Measurements from ENCODE around the gene NRM.
"Not testable (repeated sequence)": the region's sequence is repeated elsewhere in the genome, so short reads cannot be mapped to it uniquely, and the experiment has no call there.

Gene NRM

DNA sequence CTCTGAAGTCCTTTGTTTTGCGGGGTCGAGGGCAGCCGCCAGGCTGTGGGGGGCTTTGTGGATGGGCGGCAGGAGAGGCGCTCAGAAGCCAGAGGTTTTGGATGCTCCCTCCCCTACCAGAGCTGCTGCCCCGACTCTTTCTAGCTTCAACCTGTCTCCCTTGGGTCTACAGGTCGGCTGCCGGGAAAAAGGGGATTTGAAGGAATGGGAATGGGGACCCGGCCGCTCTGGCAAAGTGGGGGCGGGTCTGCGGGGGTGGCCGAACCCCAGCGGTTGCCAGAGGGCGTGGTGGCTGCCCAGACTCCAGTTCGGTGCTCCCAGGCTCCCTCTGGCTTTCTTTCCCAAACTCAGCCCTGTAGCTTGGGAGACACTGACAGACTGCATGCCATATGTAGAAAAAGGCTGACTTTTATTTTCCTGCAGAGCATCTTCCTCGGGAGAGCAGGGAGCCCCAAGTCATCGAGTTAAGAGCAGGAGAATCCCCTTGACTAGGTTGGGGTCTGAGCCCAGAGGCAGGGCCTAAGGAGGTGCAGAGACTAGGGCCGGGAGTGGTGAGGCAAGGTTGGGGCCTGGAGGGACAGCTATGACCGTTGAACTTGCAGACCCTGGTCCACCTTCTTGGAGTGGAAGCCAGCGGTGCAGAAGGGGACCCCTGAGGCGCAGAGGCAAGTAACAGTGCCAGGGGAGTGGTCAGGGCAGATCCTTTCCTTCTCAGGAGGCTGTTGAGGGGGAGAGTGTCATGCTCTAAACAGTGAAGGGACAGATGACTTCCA, 2.9 kb downstream of the NRM start:
- DNase-seq = no peak

DNA sequence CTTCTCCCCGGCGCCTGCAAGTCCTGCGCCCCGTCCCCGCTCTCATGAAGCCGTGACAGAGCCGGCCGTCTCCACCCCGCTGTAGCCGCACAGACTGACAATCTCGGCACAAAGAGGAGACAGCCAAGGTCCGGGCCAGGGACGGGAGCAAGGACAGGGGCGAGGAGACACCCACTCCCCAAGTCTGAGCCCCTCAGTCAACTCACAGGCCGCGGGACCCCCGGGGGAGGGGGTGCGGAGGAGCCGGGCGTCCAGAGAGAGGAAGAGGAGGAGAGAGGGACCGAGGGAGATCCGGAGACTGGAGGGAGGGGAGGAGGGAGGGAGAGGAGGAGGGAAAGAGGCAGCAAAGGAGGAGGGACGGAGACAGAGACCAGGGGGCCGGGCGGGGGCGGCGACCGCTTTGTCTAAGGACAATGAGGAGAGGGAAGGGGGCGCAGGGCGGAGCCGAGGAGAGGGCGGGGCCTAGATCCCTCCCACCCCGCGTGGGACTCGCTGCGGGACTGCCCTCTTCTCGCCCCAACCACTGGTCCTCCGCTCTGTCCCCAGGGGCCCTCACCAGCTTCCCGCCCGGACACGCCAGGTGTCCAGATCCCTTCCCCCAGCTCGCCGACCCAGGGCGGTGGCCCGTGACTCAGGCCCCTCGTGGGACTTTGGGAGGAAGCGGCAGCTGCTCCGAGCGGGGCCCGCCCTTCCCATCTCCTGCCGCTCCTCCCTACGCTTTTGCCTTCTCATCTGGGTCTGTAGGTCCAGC, 3.7 kb downstream of the NRM start:
- peak; percentile 90 for DNase-seq

DNA sequence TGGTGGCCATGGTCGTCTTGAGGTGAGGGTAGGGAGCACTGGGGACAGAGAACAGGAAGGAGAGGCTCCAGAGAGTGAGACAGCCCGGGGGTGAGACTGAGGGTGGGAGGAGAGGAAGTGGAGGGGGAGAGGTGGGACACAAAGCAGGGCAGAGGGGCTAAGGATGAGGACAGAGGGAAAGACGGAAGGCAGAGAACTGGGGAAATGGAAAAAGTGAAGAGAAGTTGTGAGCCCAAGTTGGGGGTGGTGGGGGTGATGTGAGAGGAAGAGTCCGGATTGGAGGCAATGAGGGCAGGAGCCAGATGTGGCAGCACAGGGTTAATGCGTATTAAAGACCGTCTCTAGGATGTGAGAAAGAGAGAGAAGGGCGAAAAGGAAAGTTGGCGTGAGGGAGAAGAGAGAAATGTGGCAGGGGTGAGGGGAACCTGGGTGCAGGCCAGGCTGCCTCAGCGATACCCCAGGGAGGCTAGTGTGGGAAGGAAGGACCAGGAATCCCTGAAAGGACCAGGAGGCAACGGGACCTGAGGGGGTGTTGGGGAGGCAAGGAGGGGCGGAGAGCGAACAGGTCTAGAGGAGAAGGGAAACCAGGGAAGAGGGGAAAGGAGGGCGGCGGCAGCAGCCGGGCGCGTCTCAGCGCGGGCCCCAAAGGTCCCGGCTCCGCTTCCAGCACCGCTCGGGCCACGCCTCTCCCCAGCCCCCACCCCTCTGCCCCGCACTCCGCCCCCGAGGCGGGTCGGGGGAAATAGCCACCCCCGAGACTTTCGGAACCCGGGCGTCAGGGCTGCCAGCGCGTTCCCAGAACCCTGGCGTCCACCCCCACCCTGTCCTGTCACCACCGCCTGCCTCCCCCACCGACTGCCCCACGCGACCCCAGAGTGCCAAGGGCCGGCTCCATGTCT, 4.5 kb downstream of the NRM start, which contains the start of gene PPP1R18:
Gene PPP1R18, minus strand, starts transcription at position 637 of the 899 bp plus-strand sequence. Its CDS starts 627 bp downstream, at position 10.
- DNase-seq = peak; percentile 89

DNA sequence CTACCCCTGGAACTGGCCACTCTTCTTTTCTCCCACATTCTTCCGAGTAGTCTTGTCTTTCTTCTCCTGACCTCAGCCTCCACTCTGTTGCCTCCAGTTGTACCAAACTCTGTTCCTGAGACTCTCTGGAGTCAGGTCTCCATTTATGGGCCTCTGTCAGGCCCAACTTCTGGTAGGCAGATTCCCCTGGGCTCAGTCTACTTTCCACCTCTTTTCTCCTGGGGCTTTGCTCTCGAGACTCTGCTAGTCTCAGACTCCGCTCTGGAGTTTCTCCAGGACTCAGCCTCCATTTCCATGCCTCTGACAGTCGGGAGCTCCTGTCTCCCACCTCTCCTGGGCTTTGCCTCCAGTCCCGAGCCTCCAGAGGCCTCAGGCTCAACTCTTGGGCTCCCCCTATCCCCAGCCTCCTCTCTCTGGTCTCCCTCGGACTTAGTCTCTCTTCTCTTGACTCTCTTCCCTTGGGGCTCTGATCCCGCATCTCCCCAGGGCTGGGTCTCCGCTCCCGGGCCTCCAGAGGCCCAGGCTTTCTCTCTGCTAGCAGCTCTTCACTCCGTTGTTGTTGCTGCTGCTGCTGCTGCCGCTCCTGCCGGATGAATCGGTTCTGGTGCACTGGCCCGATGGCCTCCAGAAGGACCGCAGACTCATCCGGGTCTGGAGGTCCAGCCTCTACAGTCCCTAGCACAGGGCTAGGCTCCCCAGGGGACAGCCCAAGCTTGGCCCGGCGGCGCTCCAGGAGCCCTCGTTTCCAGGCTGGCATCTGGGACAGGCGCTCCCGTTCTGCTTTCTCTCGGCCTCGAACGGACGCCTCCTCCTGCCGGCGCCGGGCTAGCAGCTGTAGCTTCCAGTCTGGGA, 5.4 kb downstream of the NRM start:
- DNase-seq = peak; percentile 63

DNA sequence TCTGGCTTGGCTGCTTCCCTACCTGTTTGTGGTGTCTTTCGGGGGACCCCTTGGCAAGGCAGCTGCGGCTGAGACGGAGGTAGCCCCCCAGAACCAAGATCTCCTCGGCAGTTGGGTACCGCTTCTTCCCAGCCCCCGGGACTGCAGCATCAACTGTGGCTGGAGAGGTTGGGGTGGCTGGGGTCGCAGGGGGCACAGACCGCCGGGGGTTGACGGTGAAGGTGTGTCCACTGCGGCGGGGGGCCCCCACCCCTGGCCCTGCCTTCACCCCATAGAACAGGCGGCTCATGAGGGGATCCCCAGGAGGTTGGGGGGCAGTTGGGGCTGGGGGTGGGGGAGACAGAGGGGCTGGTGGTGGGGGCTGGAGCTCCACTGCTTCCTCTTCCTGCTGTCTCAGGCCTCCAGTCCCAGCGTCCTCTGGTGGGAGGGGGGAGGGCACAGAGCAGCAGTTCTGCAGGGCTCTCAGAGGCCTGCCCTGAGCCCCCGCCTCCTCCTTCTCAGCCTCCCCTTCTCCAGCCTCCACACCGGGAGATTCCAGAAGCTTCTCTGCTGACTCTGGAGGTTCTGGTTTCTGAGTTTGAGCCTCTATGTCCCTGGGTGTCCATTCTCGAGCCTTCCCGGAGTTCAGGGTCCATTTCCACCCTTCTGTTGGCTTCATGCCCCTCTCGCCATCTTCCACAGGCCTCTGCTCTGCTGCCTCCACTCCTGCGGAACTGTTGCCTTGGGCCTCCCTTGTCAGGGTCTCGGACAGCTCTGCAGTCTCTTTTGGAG, 6.2 kb downstream of the NRM start:
- peak; percentile 71 for DNase-seq

DNA sequence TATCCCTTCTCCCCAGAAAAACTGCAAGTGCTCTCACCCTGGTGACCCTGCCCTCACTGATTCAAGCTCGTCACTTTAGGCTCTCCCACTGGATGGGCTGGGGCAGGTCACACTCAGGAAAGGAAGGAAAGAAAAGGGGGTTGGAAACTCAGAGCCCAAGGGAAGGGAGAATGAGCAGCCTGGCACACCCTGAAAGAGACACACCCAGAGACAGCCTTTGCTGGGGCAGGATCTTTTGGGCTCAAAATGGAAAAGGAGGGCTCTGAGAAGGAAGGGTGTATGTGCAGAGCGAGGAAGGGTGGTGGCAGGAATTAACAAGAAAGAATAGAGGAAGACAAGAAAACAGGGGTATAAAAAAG, 6.8 kb downstream of the NRM start:
- no peak for DNase-seq

DNA sequence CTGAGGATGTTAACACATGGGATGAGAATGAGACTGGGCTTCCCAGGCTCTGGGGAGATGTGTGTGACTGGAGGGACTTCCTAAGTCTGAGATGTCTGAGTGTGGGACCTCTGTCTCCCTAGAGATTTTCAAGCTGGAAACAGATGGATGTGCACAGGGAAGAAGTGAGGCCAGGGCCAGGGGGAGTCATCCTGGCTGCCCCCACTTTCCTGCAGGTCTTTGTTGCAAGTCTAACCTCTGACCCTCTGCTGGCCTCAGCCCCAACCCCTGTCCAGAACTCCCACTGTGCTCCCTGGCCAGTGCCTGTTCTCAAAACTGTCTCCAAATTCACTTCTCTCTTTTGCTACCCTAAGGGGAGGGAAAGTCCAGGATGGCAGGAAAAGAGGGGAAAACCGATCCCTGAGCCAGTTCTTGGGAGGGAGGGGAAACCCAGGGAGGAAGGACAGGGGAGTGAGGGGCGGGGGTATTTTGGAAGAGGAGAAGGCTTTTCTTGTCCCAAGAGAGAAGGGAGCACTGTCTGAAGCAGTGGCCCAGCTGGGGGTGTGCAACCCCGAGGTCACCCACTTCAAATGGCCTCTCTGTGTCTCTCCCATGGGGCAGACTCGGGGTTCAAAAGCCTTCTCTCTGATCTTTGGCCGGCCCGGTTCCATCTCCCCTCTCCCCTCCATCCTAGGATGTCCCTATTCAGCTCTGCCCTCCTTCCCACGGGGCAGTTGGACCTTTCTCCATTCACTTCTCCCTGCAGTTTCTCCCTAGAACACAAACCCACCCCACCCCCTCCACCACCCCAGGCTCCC, 7.4 kb downstream of the NRM start:
- DNase-seq = no peak

DNA sequence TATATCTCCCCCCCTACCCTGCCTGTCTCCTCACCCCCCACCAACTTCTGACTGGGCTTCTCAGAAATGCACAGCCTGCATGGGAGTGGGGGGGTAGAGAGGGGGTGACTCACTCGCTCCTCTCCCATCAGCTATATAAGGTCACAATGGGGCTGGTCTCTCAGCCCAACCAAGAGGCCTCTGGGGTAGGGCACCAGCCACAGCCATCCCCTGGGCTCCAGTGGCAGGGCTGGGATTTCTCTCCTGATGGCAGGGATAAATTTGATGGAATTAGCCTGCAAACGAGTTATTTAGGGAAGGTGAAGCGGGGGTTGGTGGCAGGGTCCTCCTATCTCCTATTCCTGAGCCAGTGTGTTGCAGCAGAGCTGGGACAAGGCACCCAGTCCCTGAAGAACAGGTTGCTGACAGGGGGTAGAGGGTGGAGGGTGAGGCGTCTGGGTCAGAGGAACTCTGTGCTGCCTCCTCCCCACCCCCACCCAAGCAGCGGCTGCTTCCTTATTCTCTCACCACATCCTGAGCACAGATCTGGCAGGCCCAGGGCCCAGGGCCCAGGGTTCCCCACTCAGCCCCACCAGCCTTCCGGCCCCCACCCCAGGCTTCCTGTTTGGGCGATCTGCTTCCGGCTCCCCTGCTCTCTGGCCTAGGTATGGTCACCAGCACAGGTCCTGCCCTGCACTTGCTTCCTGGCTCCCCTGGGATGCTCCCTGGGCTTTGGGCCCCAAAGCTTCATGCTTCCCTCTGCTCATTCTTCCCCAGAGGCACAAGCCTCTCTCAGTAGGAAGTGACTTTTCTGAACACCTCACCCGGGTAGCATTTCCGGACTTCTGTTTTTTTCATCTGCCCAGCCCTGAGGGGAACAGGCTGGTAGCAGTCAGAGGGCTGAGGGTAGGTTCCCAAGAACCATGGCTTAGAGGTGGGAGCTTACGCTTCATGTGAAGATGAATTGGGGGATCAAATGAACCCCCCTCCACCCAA, 8.4 kb downstream of the NRM start:
- peak; percentile 90 for DNase-seq

DNA sequence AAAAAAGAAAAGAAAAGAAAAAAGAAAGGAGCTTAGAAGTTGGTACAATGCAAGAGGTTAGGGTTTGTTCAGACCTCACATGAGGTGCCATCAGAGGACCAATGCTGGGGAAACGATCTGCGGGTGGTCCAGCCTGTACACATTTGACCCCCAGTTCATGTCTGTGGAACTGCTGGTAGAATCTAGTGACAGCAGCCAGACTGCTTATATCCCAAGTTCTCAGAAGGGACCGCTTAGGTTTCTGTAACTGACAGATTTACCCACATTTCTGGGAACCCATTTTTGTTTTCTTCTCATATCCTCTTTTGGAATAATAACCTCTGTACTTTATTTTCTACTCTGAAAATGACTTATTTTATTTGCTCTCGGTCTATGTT, 9.0 kb downstream of the NRM start:
- DNase-seq = no peak

DNA sequence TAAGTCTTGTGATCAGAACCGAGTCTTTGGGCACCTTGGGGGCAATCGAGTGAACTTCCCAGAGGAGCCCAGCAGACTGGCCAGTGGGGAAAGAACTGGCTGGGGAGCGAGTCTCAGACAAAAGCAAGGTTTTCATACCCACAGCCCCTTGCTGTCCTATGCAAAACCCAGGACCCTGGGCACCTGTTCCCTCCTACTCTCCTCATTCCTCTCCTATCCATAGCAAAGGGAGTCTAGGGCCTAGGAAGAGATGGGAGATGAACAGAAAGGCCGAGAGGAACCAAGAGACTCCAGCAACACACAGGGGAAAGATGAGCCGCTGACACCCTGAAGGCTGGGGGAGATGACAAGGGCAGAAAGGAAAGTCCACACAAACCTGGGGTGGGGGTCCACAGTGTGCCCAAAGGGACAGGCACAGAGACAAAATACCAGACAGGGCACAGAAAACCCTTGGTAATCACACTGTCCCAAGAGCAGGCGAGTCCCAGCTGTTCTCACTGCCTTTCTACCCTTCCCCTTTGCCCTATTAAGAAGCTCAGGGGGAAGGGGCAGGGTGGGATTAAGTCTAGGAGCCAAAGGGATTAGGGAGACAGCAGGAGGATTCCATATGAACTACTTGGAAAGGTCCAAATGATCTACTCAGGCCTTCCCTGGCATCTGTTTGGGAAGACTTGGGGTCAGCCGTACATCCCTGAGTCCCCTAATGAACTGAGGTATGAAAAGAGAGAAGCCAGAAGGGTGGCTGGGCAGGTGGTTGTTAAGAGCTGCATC, 10.8 kb downstream of the NRM start:
- DNase-seq = no peak

DNA sequence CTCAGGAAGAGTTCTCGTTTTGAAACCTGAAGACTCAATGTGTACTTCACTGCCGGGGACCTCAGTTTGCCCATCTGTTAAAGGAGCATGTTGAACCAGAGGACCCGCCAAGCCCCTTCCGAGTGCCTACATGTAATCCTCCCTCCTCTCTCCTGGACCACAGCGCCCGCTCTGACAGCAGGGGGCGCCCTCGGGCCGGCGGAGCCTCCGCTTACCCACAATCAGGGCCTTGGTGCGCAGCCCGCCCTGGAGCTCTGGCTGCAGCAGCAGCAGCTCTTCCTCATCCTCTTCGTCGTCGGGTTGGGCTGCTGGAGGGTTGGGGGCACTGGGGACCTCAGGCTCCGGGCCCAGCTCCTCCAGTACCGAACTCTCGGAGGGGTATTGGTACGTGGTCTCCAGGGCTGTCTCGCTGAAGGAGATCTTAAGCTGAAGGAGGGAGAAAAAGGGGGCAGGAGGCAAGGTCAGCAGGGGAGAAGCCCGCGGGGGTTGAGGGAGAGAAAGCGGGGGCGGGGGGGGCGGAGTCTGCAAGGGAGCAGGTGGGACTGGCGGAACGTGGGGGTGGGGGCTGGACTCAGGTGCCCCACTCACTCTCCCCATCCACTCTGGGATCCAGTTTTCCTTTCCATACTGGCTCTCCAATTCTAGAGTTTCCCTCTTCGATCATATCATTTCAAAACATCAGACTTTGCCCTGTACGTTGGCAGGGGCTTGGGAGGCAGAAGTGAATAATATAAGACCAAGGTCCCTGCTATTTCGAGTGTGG, 11.6 kb downstream of the NRM start:
- peak; percentile 99 for DNase-seq

DNA sequence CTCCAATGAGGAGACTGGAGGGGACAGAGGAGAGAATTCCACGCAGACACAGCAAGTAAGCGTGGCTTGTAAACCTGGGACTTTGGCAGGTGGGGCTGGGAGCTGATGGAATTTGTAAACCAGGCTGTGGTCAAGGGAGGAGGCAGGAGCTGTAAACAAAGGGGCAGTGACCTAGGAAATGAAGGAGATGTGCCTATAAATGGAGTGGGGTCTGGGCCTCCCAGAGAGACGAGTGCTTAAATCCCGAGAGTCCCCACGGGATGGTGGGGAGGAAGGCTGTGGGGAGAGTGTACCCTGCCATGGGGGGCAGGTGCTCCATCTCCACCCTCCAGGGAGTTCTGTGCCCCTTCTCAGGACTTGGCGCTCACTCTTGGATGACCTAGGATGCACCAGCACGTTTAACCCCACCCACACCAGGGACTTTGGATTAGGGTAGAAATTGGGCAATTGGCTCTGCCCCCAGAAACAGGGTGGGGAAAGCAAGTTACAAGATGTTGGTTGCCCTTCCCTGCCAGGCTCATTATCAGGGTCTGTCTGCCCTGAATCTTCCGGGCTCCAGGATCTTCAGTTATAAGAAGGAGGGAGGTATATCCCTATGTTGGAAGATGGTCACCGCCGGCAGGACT, 14.0 kb downstream of the NRM start:
- DNase-seq = no peak

DNA sequence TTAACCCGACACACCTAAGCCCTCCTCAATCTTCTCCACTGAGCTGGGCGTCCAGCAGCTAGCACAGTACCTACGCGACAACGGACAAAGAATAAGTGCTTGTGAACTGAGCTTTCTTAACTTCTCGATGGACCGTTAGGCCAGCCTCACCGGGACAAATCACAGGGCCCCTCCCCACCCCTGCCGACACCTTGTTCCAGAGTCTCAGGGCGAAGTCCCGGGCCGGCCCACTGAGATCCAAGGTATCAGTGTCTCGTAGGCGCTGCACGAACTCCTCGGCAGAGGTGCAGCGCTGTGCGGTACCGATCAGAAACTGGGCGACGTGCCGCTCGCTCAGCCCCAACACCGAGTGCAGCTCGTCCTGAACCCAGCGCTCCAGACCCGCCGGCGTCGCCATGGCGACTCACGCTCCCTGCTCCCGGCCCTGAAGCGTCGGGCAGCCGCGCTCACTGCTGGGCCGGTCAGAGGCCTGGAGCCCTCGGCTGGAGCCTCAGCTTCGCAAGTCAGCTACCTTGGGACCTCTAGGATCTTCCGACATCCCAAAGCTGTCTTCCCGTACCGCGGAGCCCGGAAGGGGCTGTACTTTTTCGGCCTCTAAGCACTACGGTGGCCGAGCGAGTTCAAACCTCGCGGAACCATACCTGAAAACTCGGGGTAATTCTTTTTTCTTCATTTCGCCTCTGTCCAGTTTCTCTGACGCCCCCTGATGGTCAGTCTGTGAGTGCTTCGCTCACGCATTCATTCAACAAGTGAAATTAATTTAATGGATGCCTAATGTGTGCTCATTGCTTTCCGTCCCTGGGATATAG, 18.1 kb downstream of the NRM start, which contains the start of gene DHX16:
Gene DHX16, minus strand, starts transcription at position 562 of the 809 bp plus-strand sequence. Its CDS starts 165 bp downstream, at position 397.
- DNase-seq = peak; percentile 91

DNA sequence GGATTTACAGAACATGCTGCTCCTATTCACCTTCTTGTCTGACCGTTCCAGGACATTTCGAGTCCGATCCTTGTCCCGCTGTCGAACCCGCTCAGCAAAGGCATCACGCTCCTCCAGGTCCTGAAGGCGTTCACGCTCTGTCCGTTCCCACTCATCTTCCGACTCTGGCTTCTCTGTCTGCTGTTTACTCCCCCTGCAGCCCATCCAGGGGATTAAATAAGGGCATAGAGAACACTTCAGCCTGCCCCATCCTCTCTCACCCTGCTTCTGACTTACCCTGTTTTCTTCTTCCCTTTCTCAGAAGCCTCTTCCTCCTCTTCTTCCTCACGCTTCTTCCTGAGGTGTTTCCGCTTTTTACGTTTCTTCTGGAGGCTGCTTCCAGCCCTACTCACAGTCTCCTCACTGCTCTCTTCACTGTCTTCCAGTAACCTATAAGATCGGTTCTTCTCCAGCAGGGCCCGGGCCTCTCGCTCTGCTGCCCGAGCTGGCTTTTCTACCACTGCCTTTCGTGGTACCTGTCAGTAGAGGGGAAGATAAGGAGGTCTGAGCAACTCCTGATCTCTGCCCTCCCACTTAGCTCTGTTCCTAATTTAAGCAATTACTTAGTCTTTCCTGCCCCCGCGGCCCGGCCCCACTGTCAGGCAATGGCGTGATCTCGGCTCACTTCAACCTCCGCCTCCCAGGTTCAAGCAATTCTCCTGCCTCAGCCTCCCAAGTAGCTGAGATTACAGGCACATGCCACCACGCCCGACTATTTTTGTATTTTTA, 19.8 kb downstream of the NRM start:
- DNase-seq = no peak

DNA sequence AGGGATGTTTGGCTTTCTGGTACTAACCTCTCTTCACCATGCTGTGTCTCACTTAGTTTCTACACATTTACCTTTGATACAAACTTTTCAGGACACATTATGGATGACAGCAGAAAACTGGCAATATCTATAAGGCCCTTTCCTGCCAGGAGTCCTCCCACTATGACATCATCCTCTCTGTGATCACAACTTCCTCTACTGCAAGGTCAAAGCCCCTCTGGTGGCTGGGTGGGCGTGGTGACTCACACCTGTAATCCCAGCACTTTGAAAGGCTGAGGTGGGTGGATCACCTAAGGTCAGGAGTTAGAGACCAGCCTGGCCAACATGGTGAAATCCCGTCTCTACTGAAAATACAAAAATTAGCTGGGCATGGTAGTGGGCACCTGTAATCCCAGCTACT, 24.5 kb downstream of the NRM start:
- not testable (repeated sequence) for DNase-seq
